Transverse colon (tissue), 4 donors: ENCODE data around the gene ARFIP1. TPM values are rescaled to one million over a fixed set of nuclear protein-coding genes. Genes with fewer than 3 reads are reported as not detected.

Experiments used
- DNase-seq: peaks from one replicate; pipeline ENCODE4 v3.0.0-alpha.2; 2019
- H3K27ac ChIP-seq, 4 donors: fragments of 200-600 bp; sonication (generic); 2 replicates each; pipeline ENCODE4 v1.5.1; 2016 to 2018; ENCODE audit warnings: inconsistent platforms in 4 of 4
- H3K27me3 ChIP-seq: fragments of 200-600 bp; sonication (generic); 2 replicates; pipeline ENCODE4 v1.5.1; 2017; ENCODE audit warnings: inconsistent platforms
- H3K36me3 ChIP-seq, 4 donors: fragments of 200-600 bp; sonication (generic); 2 replicates each; pipeline ENCODE4 v1.5.1; 2017 to 2019; ENCODE audit warnings: inconsistent platforms in 4 of 4
- H3K4me1 ChIP-seq, 4 donors: fragments of 200-600 bp; sonication (generic); 2 replicates each; pipeline ENCODE4 v1.5.1; 2017 to 2020; ENCODE audit warnings: inconsistent platforms in 4 of 4
- H3K4me3 ChIP-seq, 4 donors: fragments of 200-600 bp; sonication (generic); 1 replicate in 1 of 4; 2 replicates in 3 of 4; pipeline versions ENCODE4 v1.5.1 to v1.6.1; 2017 to 2019; ENCODE audit warnings: inconsistent platforms in 4 of 4
- H3K9me3 ChIP-seq, 2 donors: fragments of 200-600 bp; sonication (generic); 2 replicates each; pipeline ENCODE4 v1.5.1; 2017 to 2019; ENCODE audit warnings: inconsistent platforms in 2 of 2
- EP300 ChIP-seq: sonication (generic); formaldehyde crosslinking; IDR thresholded peaks from one replicate; pipeline ENCODE4 v1.6.1; 2017; ENCODE audit warnings: antibody characterized with exemption, low read depth
- POLR2A ChIP-seq: fragments of 450-650 bp; IDR thresholded peaks from one replicate; pipeline ENCODE4 v1.6.1; 2016; ENCODE audit warnings: antibody characterized with exemption, mild to moderate bottlenecking, moderate library complexity
- POLR2AphosphoS5 ChIP-seq, 3 donors: sonication (generic); formaldehyde crosslinking; IDR thresholded peaks; one replicate each; pipeline ENCODE4 v1.6.1; 2016; ENCODE audit warnings: antibody characterized with exemption in 3 of 3
- WGBS, 2 donors: methylation state at CpG; one replicate each; pipeline ENCODE4 v1.1.5; 2018; ENCODE audit warnings: low coverage in 1 of 2; 5-methylcytosine and 5-hydroxymethylcytosine counted together
- in situ Hi-C, 4 donors: fragments of 200-750 bp; cut with MboI; loops; one replicate each; pipeline versions ENCODE4 v1.15.0 to v1.15.1; 2017; ENCODE audit warnings: low sequenced_read_pairs in 3 of 4, low pct_ligation_motif_present in 1 of 4, low pct_unique_long_range_greater_than_20kb in 1 of 4
- intact Hi-C: fragments of 100-400 bp; cut with DNase I; formaldehyde crosslinking; loops from one replicate; pipeline ENCODE4 v1.15.1; 2023; ENCODE audit warnings: low total_unique reads
- total RNA-seq, 4 donors: library from RNA; depleted of rRNA; stranded (reverse); fragments of >200 nt; gene quantifications; one replicate each; pipeline ENCODE4 v1.1.0, GENCODE V29; 2016
- TF ChIP-seq, protein P1 (sequence below), 5 experiments: fragments of 200-600 bp in 3 of 5; fragments of 450-650 bp in 2 of 5; sonication (generic) in 3 of 5; IDR thresholded peaks; 1 replicate in 2 of 5; 2 replicates in 3 of 5; pipeline ENCODE4 v1.5.1; 2016 to 2017; ENCODE audit warnings: antibody characterized with exemption in 5 of 5, inconsistent platforms in 3 of 5, mild to moderate bottlenecking in 2 of 5, moderate library complexity in 1 of 5

The ARFIP1 gene
- total RNA-seq, 4 donors from 2014 or later: 35.0 to 115 (median 46.2) TPM

DNA sequence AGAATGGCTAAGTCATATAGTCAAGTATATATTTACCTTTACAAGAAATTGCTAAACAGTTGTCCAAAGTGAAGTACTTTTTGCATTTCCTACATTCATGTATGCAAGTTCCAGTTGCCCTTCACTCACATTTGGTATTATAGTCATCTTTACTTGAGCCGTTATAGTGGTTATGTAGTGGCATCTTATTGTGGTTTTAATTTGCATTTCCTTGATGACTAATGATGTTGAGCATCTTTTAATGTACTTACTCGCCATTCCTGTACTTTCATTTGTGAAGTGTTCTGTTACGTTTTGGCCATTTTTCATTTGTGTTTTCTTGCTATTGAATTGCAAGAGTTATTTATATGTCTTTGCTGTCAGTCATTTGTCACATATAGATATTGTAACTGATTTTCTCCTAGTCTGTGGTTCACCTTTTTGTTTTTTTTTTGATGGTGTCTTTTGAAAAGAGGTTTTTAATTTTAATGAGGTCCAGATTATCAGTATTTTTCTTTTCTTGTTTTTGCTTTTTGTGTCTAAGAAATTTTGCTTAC, 27.6 kb downstream of the ARFIP1 start:
- DNase-seq: no peak
- H3K4me1 ChIP-seq: peaks cover 0 to 28% (median 13%) of the 10 kb centered on the region in 4 donors
- intact Hi-C loops: no loop called here
- H3K27ac ChIP-seq: no peak overlapping the region
- H3K9me3 ChIP-seq: no peaks in the 10 kb centered on the region
- 69 to 76% methylated on average over 3 of the region's 3 CpGs for WGBS, 2 donors
- no peak overlapping the region for H3K4me3 ChIP-seq
- H3K27me3 ChIP-seq: no peaks in the 10 kb centered on the region
- TF ChIP-seq POLR2A (no peak), EP300 (no peak), POLR2AphosphoS5 (IDR thresholded peaks at IDR 0.05) (no peak)
- TF ChIP-seq, protein P1, sequence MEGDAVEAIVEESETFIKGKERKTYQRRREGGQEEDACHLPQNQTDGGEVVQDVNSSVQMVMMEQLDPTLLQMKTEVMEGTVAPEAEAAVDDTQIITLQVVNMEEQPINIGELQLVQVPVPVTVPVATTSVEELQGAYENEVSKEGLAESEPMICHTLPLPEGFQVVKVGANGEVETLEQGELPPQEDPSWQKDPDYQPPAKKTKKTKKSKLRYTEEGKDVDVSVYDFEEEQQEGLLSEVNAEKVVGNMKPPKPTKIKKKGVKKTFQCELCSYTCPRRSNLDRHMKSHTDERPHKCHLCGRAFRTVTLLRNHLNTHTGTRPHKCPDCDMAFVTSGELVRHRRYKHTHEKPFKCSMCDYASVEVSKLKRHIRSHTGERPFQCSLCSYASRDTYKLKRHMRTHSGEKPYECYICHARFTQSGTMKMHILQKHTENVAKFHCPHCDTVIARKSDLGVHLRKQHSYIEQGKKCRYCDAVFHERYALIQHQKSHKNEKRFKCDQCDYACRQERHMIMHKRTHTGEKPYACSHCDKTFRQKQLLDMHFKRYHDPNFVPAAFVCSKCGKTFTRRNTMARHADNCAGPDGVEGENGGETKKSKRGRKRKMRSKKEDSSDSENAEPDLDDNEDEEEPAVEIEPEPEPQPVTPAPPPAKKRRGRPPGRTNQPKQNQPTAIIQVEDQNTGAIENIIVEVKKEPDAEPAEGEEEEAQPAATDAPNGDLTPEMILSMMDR (IDR thresholded peaks at IDR 0.05): no peak
- in situ Hi-C loops: no loop called here
- no peaks in the 10 kb centered on the region for H3K36me3 ChIP-seq

DNA sequence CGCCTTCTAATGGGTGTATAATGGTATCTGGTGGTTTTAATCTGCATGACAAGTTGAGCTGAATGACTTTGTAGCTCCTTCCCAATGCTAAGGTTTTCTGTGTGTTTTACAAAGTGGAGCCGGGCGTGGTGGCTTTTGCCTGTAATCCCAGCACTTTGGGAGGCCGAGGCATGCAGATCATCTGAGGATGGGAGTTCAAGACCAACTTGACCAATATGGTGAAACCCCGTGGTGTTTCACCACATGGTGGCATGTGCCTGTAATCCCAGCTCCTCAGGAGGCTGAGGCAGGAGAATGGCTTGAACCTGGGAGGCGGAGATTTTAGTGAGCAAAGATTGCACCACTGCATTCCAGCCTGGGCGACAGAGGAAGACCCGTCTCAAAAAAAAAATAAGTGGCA, 28.9 kb downstream of the ARFIP1 start:
- no peak for DNase-seq
- Histone ChIP-seq H3K4me1 (peaks cover 0 to 20% (median 9%) of the 10 kb centered on the region in 4 donors), H3K9me3 (no peaks in the 10 kb centered on the region), H3K4me3 (no peak overlapping the region), H3K27ac (no peak overlapping the region), H3K27me3 (no peaks in the 10 kb centered on the region), H3K36me3 (no peaks in the 10 kb centered on the region)
- 96 to 100% methylated on average over 2 to 8 of the region's 8 CpGs for WGBS, 2 donors
- in situ Hi-C loops: no loop called here
- intact Hi-C loops: no loop called here
- TF ChIP-seq POLR2A (no peak), EP300 (no peak), POLR2AphosphoS5 (IDR thresholded peaks at IDR 0.05) (no peak)
- TF ChIP-seq, protein P1 (IDR thresholded peaks at IDR 0.05): no peak

DNA sequence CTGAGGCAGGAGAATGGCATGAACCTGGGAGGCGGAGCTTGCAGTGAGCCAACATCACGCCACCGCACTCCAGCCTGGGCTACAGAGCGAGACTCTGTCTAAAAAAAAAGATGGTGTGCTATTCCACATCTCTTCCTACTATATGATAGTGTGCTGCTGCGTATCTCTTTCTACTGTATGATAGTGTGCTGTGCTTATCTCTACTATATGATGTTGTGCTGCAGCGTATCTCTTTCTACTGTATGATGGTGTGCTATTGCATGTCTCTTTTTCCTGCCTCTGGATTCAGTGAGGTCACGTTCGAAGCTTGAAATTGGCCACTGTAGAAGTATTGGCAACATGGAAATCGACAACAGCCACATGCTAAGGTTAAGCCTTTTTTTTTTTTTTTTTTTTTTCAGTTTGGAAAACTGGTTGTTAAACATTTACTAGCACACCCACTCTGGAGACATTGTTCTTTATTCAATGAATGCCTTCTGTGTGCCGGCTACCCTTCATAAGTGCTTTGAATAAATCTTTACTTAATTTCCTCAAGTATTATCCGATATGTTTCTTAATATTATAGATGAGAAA, 31.0 kb downstream of the ARFIP1 start:
- Histone ChIP-seq H3K36me3 (no peaks in the 10 kb centered on the region), H3K9me3 (peaks cover 0 to 7% of the 10 kb centered on the region in 2 donors), H3K27me3 (no peaks in the 10 kb centered on the region), H3K27ac (no peak overlapping the region), H3K4me3 (no peak overlapping the region), H3K4me1 (peaks cover 0 to 8% (median 6%) of the 10 kb centered on the region in 4 donors)
- intact Hi-C loops: no loop called here
- in situ Hi-C loops: no loop called here
- DNase-seq: no peak
- TF ChIP-seq, protein P1 (IDR thresholded peaks at IDR 0.05): no peak
- TF ChIP-seq POLR2A: no peak
- 37 to 65% methylated on average over 6 to 11 of the region's 11 CpGs for WGBS, 2 donors

DNA sequence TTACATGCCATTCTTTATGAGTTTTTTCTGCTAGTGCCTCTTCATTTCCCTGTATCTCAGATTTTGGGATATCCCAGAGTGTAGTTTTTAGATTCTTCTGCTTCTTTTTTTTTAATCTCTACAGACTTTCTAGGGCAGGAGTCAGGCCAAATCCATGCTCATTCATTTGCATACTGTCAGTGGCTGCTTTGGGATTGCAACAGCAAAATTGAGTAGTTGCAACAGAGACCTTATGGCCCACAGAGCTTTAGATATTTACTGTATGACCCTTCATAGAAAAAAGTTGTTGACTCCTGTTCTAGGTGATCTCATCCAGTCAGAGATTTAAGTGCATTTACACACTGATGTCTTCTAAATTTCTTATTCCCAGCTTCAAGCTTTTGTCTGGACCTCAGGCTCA, 35.3 kb downstream of the ARFIP1 start:
- H3K36me3 ChIP-seq: peaks cover 0 to 4% (median 0%) of the 10 kb centered on the region in 4 donors
- H3K9me3 ChIP-seq: peaks cover 0 to 7% of the 10 kb centered on the region in 2 donors
- in situ Hi-C loops (no loop called here), intact Hi-C loops (no loop called here)
- no peak for DNase-seq
- H3K27ac ChIP-seq: no peak overlapping the region
- H3K4me1 ChIP-seq: peaks cover 0 to 4% (median 0%) of the 10 kb centered on the region in 4 donors
- no peaks in the 10 kb centered on the region for H3K27me3 ChIP-seq
- TF ChIP-seq, protein P1 (IDR thresholded peaks at IDR 0.05): no peak
- TF ChIP-seq POLR2A (no peak), EP300 (no peak), POLR2AphosphoS5 (IDR thresholded peaks at IDR 0.05) (no peak)
- no peak overlapping the region for H3K4me3 ChIP-seq
